NCI-H2029 treated with DMSO at 0.1 percent for 48 hours (cell line): ENCODE measurements around the gene EPS8.
"Not testable (repeated sequence)": the region's sequence is repeated elsewhere in the genome, so short reads cannot be mapped to it uniquely, and the experiment has no call there.

ENCODE experiments used
- DNase-seq: peaks from one replicate; lab custom pipeline; 2025; lab: John Stamatoyannopoulos, UW

The EPS8 gene

DNA sequence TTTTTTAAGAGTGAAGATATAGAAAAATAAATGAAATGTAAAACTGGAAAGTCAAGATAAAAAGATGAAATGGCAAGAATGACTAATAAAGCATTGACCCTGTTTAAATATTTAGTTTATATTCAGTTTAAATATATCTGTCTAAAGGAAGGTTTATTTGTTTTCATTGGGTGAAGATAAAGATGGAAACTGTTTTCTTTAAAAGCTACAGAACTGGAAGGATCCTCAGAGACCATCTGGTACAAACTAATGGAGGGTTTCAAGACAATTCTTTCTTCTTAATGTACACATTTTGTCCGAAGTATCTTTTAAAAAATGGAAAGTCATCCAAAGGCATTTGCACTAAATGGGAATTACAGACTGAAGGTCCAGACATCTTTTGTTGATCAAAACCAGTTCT lies 142.6 kb downstream of the EPS8 start:
- no peak for DNase-seq

DNA sequence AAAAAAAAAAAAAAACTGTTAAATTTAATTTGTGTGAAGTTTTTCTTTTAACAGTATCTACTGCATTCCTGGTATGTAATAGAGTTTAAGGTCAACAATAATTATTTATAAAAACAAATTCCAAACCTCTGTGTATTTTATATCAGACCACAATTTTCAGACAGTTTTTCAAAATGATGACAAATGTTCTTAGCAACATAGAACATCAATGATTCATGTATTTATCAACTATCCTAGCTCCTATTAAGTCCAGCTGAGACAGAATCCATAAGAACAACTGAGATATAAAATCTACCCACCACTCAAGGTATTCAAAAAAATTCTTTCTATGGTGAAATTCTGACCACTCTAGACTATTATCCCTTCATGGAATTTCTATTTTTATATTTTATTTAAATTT lies 144.5 kb downstream of the EPS8 start:
- no peak for DNase-seq

DNA sequence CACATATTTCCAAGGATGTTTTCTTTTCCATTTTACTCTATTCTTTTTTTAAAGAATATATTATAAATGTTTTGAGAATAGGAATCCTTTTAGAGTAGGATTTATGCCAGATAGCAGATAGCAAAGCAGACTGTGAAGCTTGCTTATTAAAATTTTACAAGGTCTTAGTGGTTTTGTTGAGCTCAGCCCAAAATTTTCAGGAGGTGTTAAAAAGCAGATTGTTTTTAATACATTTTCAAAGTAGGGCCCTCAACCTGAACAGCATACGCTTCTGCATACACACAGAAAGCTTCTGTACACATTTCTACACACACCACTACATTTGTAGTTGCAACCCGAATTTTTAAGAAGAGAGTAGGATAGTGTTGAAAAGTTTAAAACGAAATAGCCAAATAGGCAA lies 151.0 kb downstream of the EPS8 start:
- DNase-seq = no peak

DNA sequence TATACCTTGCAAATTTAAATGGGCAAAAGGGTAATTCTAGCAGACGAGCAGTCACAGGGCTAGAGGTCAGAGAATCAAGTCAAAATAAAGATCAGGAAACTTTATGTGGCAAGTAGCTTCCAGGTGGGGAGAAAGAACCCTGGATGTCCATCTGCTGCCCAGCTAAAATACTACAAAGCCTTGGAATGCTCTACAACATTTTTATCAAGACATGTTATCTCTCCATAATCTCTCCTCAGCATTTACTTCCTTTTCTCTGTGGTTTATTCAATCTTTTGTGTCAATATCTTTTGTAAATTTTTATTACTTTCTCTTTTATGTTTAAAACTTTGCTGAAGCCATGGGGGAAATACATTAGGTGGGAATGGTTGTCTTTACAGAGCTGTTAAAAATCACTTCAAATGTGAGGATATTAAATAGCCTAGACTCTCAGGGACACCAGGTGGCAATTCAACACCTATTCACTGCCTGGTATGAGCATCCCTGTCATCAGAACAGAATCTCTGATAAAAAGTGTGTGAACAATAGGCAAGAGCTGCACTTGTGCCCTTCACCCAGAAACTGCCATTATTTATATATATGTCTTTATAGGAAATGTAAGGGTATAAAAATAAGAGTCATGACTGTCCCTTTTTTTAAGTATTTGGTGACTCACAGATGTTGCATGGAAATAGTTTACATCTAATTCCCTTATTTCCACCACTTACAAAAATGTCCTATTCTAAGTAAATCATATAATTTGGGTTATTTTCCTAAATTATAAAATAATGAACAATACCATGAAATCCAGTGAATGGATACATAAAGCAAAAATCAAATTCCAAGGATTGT lies 152.9 kb downstream of the EPS8 start:
- DNase-seq = no peak

DNA sequence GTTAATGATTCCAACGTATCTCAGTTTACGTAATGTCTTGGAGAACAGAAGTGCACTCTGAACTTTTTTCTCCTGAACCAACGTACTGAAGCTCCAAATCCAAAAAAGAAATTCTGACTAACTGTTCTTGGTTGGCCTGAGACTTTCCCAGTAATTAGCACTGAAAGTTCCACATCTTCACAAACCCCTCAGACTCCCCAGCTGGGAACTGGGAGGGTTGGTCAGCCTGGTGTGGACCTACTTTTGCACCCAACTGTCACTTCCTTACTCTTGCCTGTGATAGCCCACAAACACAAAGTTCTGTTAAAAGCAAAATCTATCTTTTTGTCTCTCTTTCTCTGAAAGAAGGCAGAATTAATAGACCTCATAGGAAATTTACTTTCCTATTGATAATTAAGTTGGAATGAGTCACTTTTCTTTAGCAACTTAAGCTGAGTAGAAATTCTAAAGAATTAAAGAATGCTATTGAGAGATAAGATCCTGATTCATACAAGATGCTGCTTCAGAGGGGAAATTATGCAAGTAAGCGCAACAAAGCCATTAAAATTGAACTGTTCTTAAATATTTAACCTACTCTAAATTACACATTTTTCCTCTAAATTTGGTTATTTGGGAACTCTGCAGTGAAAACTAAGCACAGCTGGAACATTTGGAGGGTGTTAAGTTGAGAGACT lies 155.0 kb downstream of the EPS8 start:
- no peak for DNase-seq

DNA sequence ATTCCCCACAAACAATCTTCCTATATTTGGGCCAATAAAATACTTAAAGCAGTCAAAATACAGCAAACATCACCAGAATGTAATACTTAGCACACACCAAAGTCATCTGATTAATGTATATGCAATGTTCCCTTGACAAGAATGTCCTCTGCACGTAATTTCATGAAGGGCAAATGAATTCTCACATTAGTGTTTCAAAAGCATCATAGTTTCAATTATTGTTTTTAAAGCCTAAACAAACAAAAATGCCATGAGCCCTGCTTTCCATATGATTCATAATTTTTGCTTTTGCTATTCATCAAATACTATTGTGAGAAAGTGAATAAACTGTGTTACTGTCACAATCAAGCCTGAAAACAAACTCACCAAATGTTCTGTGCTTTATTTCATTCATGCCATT lies 156.0 kb downstream of the EPS8 start:
- no peak for DNase-seq

DNA sequence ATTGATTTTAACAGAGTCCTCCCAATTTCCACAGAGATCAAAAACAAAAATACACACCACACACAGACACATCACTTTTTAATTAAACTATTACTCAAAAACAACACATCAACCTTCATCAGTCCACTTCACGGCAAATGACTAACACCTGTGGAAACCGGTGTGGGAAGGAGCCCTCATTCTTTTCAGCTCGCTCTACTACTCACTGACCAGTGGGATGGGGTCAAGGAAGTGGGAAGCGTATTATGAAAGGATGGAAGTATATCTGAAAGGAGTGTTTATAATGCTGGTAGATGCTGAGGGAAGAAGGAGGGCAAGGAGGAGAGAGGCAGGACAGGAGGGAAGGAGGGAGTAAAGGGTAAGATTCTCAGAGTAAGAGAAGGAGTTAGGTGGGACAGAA lies 156.5 kb downstream of the EPS8 start:
- no peak for DNase-seq

DNA sequence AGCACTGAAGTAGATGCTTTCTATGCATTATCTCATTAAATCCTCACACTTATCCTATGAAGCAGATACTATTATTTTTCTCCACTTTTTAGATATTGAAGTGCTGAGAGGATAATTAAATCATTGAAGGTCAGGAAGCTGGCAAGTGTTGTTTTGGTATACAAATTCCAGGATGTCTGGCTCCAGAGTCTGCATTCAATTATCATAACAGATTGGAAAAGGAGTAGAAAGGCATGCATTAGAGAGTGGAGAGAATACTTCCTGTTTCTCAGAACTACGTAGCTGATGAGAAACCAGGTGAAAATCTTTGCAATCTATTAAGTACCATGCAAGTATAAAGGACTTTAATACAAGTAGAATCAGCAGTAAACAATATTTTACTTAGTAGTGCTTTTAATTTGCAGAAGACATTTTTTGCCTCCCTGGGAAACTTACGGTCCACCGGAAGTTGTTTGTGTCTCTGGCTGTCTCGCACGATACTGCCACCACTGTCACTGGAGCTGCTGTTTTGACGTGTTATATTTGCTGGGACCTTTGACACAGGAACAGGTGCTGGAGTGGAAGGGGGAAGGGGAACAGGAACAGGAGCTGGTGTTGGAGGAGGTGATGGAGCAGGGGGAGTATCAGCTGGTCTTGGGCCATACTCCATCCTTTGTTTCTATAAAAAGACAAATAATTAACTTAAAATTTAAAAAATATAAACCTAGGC lies 158.0 kb downstream of the EPS8 start:
- no peak for DNase-seq

DNA sequence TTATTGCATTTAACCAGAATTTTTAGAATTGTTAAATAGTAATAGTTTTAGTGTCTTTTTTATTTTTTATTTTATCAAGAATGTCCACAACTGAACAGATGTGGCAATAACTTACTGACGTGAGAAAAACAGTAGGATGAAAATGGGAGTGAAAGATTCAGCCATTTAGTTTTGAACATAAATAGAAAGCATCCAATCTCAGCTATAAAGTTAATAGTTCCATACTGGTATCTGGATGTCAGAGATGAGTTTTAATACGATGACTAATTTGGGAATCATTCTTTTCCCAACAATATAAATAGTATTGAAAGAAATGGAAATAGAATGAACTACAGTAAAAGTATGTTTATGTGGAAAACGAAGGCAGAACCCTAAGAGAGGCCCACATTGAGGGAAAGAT lies 159.4 kb downstream of the EPS8 start:
- no peak for DNase-seq

DNA sequence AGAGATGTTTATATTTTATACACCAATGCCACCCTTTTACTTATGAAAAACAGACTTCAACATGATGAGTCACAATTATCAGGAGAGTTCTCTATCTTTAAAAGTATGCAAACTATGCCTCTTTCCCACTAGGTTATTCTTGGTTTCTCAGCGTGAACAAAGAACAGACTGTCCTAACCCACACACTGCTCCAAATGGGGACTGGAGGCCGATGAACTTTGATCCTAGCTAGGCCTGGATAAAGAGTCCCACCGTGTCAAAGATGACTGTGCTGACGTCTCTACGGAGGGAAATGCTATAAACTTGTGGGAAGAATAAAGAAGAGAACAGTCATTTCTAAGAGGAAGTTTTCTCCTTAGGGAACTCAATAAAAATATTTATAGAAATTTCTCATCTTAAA lies 160.1 kb downstream of the EPS8 start:
- no peak for DNase-seq

DNA sequence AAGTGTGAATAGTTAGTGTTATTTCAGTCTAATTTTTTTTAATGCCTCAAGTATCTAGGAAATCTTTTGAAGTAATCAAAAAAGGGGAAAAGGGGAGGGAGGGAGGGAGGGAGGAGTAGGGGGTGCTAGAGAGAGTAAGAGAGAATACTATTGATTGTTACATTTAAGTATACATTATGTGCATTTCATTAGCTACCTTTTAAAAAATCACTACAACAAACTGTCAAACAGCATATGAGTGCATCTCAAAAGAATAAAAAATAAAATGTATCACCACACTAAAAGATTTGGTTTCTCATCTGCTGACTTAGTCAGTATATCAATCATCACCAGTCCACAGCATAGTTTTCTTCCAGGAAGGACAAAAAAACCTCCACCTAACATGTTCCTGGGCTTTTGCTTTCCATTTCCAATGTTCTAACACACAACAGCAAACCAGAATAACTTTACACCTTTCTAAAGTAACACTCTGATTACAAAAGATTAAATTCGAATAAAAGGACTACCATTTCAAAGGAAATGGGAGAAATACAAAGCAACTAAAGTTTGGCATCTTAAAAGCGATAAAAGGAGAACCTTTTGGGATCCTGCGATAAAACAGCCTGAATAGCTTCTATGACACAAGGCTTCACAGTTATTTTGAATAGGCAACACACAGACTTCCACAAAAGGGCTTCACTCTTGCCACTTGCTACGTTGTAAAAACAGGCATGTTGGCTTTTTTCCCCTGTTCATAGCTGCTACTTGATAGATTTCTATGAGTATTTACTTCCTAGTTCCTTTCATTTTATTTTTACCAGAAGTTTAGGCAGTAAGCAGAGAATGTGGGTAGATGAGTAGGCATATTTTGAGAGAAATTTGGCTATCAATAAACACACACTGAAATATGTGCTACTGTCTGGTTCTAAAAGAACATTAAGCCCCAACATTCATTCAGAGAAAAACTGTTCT lies 160.9 kb downstream of the EPS8 start:
- no peak for DNase-seq

DNA sequence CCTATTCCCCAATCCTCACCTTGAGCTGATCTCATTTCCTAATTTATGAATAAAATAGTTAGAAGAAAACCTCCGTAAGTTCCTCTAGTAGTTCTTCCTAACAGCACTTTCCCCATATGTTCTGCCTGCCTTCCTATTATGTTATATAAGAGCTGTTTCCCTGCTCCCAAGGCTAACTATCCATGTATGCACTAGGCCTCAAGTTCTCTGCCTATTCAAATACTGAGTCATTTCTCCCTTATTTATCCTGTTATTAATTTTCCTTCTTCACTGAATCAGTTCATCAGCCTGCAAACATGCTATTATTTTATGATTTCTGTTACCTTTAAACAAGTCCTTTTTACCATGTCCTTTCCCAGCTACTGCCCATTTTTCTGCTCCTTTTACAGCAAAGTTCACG lies 164.1 kb downstream of the EPS8 start:
- DNase-seq = no peak

DNA sequence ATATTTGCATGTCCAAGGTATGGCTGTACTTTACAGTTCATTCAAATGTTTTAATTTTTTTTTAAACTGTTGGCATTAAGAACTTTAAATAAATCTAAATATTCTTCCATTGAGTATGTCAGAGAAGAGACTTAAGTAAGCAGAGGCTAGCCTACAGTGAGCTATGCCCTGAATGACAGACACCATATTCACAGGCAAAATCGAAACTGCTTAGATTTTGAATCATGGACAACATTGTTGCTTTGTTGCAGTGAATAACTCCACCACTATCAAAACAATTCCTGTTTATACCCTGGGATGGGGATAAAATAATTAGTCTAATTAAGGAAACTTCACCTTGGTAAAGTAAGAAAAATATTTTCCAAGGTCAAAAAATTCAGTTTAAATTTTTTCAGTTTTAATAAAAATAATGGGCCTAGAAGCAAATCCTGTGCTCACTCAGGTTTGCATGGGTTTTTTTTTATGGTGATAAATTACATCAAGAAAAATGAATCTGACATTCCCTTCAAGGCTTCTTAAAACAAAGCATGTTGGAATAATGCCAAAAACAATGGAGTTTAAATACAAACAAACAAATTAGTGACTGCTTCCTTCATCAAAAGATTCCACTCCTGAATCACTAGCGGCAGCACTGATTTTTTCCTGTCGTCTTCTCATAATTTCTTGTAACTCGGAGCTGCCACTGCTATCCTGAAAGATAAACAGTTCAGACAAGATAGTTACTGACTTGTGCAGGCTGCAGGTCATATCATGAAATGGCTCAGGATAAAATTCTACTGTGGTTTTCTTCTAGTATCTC lies 168.2 kb downstream of the EPS8 start:
- DNase-seq = no peak

DNA sequence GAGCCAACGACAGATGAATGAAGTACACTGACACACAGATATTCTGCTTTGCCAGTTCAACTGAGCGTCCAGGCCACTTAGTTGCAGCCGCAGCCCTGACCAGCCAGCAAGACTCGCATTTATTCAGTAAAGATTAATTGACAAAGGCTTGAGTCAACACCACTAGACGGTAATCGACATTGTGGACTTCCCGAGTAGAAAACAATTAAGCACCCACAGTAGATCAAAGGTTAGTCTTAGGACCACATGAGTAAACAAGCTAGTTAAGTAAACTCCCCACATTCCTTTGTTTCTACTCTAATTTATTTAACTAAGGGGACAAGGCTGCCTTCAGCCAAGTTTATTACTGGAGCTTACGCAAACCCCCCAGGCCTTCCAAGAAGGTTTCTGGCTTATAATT lies 172.7 kb downstream of the EPS8 start:
- not testable (repeated sequence) for DNase-seq

DNA sequence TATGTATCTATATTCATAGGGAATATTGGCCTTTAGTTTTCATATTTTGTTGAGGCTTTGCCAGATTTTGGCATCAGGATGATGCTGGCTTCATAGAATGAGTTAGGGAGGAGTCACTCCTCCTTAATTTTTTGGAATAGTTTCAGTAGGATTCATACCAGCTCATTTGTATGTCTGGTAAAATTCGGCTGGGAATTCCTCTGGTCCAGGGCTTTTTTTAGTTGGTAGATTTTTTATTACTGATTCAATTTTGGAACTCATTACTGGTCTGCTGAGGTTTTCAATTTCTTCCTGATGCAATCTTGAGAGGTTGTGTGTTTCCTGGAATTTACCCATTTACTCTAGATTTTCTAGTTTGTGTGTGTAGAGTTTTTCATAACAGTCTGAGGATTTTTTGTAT lies 175.2 kb downstream of the EPS8 start:
- DNase-seq = no peak

DNA sequence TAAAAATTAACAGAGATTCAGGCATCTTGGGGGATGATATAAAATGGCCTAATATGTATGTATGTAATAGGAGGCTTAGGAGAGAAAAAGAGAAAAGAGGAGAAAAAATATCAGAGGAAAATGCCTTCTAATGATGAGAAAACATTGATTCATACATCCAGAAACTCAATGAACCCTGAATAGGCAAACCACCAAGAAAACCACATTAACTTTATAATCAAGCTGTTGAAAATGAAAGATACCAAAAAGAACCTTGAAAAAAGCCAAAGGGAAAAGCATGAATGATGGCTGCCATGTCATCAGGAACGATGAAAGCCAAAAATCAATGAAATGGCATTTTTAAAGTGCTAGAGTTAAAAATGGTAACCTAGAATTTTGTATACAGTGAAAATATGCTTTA lies 180.2 kb downstream of the EPS8 start:
- DNase-seq = no peak

DNA sequence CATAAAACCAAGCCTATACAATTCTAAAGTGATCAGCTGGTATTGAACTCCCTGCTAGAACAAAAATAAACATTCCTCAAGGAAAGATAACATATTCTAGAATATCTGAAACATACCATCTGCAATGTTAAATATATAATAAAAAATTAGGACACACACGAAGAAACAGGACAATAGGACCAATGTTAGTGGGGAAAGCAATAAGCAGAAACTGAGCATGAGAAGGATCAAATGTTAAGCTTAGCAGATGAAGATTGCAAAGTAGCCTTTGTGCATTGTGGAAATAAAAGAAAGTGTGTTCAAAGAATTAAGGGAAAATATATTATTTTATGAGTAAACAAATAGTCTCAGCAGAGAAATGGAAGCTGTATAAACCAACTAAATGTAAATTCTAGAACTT lies 180.8 kb downstream of the EPS8 start:
- DNase-seq = no peak

DNA sequence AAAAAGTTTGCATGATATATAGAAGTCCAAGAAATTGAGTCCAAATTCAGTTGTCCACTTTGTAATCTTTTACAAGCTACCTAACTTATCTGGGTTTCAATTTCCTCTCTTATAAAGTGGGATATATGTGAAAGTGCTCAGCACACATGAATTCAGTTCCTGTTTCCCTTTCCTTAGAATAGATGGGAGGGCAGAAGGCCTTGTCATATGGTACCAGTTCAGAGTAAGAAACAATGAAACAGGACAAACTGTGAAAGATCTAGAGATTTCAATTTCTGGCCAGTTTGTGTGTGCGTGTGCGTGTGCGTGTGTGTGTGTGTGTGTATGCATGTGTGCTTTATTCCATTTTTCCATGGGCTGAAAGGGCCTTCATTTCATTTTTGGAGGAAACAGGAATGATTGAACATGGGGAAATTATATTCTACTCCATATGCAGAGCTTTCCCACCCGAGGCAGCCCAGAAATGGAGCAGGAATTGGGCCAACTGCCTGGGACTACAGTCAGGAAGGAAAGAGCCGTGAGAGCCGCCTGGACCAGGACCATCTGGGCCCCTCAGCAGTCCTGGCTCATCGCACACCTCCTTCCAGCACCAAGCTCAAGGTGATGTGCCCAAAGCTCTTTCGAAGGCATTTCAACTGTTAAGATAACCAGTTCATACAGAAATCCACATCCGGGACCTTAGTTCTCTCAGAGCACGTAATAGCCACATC lies 183.2 kb downstream of the EPS8 start:
- no peak for DNase-seq

DNA sequence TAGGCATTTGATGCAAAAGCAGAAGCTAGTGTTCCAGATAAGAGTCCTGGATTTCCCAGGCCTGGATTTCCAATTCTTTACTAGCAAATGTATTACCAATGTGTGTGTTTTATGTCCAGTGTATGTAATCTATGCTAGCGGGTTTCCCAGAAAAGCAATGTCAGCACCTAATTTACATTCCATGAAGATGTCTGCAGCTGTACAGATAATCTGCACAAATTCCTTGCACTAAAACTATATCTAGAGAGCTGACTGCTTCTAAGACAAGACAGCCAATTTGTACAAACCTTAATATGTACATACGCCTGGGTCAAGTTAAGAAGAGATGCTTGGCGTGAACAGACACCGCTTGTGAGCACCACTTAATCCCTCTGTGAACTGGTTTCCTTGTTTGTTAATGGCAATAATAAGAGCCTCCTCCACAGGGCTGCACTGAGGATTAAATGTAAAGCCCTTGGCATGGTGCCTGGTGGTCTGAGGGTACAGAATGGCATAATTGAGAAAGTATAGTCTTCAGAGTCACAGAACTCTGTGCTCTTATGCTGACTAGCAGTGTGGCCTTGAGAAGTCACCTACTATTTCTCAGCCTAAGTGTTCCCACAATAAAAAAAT lies 185.6 kb downstream of the EPS8 start:
- DNase-seq = no peak

DNA sequence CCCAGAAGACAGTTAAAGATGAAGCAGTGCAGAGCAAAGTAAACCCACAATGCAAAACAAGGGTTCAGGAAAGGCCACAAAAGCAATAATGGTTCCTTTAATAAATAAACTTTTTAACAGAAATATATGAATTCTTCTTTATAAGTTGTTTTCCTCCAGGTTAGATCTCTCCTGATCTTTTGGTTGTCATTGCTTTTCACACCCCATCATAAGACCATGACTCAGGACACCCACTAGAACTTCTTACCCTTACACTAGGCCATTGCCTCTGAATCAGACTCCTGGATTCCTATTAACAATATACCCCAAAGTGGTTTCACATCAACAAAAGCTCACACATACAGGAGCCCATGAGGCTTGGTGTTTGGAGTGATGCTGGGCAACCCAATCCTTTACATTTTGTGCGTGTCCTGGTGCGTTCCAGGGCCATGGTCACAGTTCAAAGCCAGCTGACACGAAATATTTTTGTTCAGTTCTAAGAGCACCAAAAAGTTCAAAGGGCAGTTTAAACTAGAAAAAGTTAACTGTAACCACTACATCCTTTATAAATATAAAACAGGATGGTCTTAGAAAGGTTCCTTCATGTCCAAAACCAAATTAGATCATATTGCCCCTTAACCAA lies 187.0 kb downstream of the EPS8 start:
- DNase-seq = no peak
